CD1c-positive myeloid dendritic cell (primary cell): ENCODE data around the gene RPE.
A peak's percentile ranks its signal among the peaks of the same experiment; 100 is the strongest.

Source experiments
- DNase-seq: peaks from one replicate; pipeline ENCODE4 v3.0.0-alpha.2; 2016; ENCODE audit errors: extremely low spot score

The RPE gene

DNA sequence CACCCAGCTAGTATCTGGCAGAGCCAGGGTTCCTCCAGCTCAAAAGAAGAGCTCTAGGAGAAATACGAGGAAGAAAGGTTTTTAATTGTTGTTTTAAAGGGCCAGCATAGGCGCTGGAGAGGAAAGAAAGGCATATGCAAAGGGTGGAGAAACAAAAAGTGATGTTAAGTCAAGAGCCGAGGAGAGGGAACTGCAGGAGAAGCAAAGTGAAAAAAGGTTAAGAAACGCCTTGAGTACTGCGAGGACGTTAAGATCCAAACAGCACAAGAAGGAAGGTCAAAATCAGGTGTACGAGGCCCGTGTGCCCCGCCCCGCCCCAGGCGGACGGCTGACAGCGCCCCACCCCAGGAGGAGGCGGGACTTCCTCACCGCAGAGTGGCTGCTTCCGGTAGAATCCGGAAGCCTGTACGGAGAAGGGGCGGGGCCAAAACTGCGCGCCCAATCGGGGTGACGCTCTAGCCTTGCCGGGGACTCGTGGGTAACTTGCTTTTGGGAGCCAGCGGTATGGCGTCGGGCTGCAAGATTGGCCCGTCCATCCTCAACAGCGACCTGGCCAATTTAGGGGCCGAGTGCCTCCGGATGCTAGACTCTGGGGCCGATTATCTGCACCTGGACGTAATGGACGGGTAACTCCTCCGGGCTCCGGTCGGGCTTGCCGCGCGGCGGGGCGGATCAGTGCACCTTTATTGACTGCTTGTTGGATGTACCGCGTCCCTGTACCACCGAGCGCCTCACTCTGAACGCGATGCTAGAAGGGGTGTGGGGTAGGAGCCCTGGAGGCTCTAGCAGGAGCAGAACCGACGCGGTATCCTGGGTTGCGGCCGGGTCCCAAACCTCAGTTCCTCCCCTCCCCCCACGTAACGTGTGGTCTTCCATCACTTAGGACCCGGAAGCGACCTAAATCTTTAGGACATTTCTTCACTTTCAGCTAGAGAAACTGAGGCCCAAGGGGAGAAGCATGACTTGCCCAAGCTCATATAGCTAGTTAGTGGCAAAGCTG, at the start of gene RPE:
TSS of gene RPE (plus strand) at position 481 of the 1,000 bp plus-strand sequence. CDS start at position 505, 24 bp downstream.
- peak; percentile 99 for DNase-seq

DNA sequence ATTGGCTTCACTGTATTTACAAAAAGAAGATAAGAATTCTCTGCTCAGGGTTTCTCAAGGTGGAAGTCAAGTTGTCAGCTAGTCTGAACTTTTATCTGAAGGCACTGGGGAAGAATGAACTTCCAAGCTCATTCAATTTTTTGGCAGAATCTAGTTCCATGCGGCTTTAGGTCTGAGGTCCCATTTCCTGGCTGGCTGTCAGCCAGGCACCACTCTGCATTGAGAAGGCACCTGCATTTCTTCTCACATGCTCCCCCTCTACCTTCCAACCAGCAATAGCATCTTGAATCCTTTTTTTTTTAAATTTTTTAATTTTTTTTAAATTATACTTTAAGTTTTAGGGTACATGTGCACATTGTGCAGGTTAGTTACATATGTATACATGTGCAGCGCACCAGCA, 46.2 kb upstream of the RPE start:
- DNase-seq: no peak

DNA sequence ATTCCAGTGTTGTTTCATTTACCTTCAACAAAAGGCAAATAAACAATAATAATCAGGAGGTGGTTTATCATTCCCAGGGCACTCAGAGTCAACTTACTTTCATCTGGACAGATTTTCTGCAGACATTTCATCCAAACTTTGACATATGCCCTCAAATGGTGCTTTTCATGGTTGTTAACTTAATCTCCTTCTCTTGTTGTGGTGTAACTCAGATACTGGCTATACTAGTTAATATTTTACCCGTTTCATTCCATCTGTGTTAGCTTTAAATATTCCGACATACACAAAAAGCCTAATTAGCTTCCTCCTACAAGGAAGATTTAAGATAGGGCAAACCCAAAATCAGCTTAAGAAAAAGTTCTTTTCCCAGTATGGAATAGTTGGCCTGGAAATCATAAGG, 44.4 kb upstream of the RPE start:
- no peak for DNase-seq

DNA sequence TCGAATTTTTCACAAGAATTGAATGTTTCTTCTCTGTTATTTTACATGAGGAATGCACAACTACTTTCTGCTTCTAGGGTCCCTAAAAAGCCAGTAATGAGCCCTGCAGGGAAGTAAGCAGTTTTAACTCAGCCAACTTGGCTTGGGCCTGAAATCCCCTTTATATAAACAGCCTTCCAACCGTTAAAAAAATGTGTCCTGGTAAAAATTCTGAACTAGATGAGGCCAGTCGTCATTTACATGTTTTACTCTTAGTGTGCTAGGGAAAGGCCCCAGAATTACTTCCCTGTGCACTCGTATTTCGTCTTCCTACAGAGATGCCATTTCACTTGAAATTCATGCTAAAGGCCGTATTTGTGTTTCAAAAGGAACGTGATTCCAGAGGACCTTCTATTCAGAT, 42.4 kb upstream of the RPE start:
- DNase-seq: no peak

DNA sequence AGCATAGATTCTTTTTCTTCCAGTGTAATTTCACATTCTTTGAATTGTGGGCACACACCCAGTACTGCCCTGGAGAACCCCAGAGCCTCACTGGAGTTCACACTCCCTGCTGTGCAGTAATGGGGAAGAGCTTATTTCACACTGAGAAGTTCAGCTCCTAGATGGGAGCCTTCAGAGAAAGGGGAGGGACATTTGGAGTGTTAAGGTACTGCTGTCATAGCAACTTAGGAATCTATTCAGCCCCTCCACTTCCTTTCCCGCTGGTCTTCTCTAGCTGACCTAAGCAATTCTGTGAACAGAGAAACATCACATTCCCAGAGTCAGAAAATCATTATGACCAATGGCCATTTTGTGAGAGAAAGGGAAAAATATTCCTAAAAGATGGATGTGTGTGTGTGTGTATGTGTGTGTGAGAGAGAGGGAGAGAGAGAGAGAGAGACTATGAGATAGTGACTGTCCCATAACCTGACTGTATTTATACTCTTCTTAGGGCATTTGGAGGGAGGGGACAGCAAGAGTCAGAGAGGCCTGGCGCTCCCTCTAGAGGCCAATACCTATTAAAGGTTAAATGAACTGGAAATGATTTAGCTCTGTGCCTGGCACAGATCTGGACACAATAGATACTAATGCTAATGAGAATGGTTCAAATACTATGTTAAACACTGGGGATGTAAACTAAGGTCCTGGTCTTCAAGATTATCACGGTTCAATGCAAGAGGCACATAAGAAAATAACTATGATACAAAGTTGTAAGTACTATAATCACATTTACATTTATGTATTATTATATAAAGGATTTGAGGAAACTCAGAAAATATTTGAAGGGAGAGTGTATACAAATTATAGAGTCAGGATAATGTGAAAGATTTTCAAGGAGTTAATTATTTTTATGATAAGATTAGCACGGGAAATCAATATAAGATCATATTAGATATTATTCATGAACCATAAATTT, 41.5 kb upstream of the RPE start:
- DNase-seq: peak; percentile 54

DNA sequence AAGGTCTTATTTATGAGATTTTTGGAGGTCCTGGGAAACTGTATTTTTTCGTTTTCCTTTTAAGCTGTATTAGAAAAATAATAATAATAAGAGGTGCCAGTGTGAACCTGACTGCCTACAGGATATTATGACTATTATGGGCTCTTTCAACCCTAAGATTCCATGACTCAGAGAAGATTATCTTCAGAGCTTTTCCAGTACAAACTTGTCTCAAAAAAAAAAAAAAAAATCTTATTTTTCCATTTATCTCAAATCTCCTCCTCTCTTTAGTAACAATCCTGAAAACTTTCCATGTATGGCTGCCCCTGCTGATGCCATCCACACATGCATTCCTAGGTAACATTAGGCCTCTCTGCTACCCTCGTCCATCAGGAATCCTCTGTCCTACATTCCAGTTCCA, 36.7 kb upstream of the RPE start:
- DNase-seq: no peak

DNA sequence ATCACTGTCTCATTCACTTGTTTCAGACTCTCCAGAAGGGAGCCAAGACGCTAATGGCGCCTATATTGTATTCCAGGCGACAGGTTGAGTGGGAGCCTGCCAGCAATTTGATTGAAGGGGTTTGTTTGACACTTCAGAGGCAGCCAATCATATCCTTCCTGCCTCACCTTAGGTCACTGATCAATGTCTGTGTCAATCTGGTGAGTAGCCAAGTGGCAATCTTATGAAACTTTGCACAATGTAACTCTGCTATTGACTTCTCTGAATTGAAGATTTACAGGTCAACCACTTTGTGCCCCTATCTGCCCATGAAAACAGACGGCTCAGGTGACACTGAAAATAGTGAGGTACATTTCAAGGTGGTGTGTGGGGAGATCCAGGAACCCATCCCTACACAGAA, 32.7 kb upstream of the RPE start:
- no peak for DNase-seq

DNA sequence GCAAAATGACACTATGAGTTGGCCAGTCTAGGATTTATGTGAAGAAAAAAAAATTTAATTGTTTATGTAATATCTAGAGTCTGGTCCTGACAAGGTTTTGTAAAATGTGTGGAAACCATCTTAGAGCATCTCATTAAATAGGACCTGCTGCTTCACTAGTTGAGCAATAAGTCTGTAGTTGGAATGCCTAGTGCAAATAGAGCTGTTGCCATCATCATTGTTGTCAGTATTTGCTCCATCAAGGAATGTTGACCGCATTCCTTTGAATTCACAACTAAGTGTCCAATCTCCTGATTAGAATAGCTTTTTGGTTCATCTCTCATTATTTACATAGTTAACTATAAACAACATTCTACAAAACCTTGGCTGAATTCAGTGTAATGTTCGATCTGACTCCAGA, 32.2 kb upstream of the RPE start:
- DNase-seq: no peak

DNA sequence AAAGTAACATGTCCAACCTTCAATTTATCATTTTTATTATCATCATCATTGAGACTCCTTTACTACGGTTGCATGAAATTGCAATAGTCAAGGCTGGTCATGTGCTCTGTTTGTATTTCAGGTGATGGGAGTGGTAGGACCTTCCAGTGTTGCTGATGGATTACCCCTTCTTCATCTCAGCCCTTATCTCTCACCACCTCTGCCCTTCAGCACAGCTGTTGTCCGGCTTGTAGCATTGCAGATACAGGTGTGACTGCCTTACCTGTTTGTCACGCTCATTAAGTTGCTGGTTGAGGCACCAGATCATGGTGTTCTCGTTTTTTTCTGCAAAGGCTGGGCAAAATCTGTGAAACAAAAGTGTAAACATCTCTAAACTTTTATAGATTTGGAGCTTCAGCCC, 31.7 kb upstream of the RPE start:
- no peak for DNase-seq

DNA sequence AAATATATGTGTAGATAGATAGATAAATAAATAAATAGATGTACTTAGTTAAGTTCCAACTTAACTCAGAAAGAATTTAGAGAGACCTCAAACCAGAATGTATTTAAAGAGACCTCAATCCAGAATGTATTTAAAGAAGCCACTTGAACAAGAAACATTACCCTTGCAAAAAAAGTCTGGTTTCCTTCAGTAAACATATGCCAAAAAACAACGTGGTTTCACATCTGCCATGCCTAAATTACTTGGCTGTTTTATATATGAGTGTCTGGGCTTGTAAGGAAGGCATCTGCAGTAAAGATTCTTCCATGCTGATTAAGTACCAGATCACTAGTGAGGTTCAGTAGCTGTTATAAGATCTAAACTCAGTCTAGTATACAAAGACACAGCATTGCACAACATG, 29.1 kb upstream of the RPE start:
- DNase-seq: no peak

DNA sequence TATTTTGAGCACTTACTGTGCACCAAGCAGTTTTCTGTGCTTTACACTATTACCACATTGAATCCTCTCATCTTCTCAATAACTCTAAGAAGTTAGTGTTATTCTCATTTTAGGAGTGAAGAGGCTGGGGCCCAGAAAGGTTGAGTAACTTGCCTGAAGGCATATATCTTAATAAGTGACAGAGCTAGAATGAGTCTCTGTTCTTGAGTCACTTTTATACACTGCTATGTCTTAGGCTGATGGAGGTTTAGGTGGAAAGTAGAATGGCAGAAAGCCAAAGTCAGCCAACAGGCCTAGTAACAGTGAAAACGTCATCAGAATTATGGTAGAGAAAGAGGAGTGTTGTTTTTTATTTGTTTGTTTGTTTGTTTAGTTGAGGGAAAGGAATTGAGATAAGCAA, 27.9 kb upstream of the RPE start:
- no peak for DNase-seq

DNA sequence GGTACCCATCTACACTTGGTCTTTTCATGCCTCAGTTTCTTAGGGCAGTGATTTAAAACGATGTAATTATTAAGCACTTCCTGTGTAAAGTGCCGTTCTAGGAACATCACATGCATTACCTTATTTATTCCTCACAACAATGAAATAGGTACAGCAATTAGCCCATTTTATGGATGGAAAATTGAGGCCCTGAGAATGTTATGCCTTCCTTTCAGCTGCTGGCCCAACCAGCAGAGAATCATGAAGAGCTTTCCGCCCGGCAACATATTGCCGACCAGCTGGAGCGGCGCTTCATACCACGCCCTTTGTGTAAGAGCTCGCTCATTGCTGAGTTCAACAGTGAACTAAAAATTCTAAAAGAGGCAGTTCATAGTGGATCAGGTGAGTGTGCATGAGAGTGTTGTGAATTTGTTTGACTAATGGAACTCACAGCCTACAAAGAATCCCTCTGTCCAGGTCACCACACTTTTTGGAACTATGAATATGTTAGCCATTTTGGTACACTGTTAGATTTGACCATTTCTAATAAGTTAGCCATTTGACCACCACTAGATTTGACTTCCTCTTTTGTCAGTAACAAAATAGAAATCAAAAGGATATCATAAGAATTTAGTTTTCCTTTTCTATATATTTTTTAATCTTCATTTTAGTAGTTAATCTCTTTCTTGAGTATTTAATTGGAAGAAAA, 25.6 kb upstream of the RPE start:
- no peak for DNase-seq

DNA sequence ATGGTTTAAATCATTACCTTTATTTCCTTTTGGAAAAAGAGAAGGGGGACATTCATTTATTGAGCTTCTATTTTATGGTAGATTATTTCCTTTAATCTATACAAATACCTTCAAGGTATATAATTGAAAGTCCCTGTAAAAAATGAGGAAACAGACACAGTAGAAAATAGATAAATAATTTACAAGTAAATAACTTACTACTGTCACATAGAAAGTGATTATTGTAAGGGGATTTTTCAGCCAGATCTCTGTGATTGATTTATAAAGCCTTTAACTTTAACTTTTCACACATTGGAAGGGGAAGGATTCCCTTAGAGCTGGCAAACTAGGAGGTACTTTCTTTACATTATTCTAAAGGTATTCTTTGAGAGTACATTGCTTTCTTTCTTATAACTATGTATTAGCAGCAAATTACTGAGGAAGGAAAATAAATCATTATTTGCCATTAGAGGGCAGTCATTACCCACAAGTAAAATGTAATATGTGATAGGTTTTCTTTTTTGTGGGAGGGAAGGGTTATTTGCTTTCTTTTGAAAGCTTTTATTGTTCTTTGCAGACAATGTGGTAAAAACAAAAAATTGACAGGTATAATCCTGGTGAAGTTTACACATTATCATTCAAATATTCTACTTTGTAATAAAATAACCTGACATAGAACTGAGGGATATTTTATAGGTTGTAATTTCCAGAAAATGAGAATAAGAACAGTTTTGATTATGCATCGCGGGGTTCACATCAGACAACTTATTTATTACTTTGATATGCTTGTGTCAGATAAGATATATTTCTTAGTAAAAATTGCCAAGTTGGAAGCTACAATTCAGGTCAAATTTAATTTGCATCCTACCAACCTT, 24.8 kb upstream of the RPE start:
- DNase-seq: peak; percentile 69

DNA sequence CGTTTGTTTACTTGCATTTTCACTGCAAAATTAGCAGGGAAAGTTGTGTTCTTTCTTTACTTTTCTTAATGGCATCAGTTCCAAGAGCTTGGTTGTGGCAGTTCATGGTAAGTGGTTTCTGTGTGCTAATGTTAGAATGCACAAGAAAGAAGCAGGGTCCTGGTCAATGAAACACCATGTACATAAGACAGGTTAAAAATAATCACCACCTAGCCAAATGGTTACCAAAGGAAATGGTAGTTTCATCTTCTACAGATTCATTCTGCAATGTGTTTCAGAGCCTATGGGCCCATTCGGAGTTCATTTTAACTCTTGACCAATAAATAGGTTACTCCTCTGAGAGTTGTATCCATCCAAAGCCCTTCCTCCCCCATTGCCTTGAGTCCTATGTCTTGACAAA, 18.1 kb upstream of the RPE start:
- no peak for DNase-seq

DNA sequence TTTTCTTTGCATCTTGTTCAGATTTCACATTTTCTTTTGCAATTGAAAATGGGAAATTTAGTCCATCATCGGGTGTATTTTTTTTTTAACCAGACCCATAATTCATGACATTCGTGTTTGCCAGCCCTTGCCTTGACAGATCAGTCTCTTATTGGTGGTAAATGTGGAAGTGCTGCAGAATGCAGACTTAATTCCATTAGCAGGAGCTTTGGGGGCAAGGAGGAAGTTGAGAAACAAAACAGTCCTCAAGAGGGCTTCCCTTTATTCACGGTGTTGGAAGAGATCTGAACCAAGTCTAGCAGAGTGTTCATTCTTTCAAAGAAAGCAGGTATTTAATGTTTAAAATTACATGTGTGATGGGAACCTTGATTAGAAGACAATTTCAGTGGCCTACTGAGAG, 16.6 kb upstream of the RPE start:
- peak; percentile 66 for DNase-seq

DNA sequence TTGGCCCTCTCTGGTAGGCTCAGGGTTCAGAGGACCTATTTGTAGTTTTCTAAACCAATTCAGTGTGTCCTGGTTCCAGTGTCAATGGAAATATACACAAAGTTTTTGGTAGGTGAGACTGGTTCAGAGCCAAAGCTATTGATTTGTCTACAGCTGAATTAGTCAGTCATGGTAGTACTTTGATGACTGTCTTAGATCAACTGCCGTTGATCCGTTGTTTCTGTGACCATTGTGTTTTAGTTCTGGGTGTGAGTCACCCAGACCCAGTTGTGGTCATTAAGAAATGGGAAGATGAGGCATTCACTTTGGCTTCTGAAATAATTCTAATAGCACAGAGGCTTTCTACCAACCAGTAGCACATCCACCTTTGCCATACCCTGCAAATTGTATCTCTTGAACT, 16.0 kb upstream of the RPE start:
- DNase-seq: peak; percentile 60

DNA sequence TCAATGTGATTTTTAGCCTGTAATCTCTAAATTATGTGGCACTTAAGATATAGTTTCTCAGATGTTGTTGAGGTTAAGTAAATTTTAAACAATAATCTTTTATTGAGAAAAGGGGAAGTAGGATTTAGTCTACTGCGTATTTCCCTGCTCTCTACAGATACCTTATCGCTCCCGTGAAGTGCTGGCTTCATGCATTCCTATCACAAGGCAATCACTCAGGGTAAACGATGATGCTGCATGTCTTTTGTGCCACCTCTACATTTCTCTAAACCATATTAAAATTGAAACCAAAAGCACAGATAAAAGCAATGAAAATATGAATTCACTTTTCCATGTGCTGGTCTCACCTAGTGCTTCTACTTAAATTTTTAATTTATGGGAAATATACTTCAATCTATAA, 14.4 kb upstream of the RPE start:
- DNase-seq: no peak

DNA sequence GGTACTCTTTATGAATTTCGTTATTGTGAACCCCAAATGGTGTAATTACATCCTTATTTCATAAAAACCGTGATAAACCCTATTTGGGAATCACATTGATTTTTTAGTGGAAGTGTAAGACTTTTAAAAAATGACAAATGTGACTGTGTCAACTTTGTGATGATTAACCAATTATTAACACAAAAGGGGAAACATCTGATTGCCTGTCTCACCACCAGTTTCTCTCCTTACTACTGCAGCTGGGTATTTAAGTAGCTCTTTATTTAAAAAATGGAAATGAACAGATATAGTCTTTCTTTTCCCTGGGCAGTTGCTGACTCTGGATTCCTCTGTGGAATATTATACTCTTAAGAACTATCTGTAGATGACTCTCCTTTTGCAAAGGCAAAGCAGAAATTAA, 11.6 kb upstream of the RPE start:
- no peak for DNase-seq

DNA sequence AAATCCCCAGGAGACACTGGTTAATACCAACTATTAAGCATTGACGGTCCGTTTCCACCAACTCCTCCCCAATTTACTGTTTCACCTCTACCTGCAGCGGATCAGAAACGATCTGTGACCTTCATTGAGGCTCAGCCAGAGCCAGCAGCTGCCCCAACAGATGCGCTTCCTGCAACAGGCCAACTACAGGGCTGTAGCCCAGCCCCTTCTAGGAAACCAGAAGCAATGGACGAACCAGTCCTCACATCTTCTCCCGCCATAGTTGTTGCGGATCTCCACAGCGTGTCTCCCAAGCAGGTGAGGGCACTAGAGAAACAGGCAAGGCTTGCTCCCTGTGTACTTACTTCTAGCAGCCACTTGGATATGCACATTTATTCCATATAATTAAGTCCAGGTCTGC, 8.5 kb upstream of the RPE start:
- DNase-seq: no peak

DNA sequence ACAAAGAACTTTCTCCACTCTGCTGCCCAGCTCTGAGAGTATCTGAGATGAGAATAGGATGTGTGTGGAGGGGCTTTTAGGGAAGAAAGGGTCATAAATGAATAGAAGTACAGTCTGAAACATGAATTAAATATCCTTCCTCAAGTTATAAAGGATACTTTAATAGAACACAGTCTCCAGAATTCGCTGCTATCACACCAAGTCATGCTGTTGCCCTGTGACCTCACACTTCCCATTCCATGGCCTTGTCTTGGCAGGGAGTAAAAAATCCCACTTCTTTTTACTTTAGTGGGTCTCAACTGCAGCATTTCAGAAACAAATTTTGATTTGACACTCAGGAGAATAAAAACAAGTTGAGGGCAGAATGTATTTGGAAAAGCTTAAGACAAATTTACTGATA, 3.8 kb upstream of the RPE start:
- DNase-seq: no peak
